GM12891 (cell line): Measurements from ENCODE around the gene CCDC57.

Experiments used
- PAX5 ChIP-seq: IDR thresholded peaks from 2 replicates; pipeline ENCODE4 v1.6.1; 2011; ENCODE audit warnings: low read length, moderate library complexity, mild to moderate bottlenecking; ENCODE audit not compliant: insufficient read depth, severe bottlenecking
- POLR2A ChIP-seq: IDR thresholded peaks from 2 replicates; pipeline ENCODE4 v1.6.1; 2011; ENCODE audit warnings: low read depth, low read length, control low read depth

GRCh38 chr17:82095777-82096708 lies 116.6 kb downstream of the CCDC57 start:
- no peak for TF ChIP-seq POLR2A
- no peak for TF ChIP-seq PAX5
